Activated B cell treated with CpG ODN at 0.5 μM for 24 hours (primary cell): ENCODE results near the gene AOX1. TPM values are rescaled to one million over a fixed set of nuclear protein-coding genes. Genes with fewer than 3 reads are reported as not detected.

Experiments used
- ATAC-seq: fragments of 200-7000 bp; cut with Tn5 transposase; one replicate; pipeline ENCODE4 v1.10.0; 2021; ENCODE audit warnings: low read depth, mild to moderate bottlenecking, moderate library complexity
- CTCF ChIA-PET: fragments of 350-600 bp; sonication (Branson Sonifier 250); formaldehyde crosslinking; loops from one replicate; lab custom pipeline; 2021; ENCODE audit warnings: antibody characterized with exemption; lab: Charles Lee
- POLR2A ChIA-PET: fragments of 350-600 bp; sonication (Branson Sonifier 250); formaldehyde crosslinking; loops from one replicate; lab custom pipeline; 2021; ENCODE audit warnings: antibody characterized with exemption; lab: Charles Lee
- DNase-seq: peaks from one replicate; pipeline ENCODE4 v3.0.0; 2022
- H3K27ac Mint-ChIP-seq: one replicate; pipeline ENCODE4 v1.8.0; 2020; ENCODE audit warnings: mixed read lengths
- H3K27me3 Mint-ChIP-seq: one replicate; pipeline ENCODE4 v1.8.0; 2021; ENCODE audit warnings: mixed read lengths
- H3K36me3 Mint-ChIP-seq: one replicate; pipeline ENCODE4 v1.8.0; 2021; ENCODE audit warnings: low read depth, mixed read lengths
- H3K4me1 Mint-ChIP-seq: one replicate; pipeline ENCODE4 v1.8.0; 2021; ENCODE audit warnings: mixed read lengths
- H3K4me3 Mint-ChIP-seq: one replicate; pipeline ENCODE4 v1.8.0; 2020; ENCODE audit warnings: mild to moderate bottlenecking, mixed read lengths
- H3K9me3 Mint-ChIP-seq: one replicate; pipeline ENCODE4 v1.8.0; 2020; ENCODE audit warnings: mixed read lengths
- intact Hi-C: fragments of 100-400 bp; cut with micrococcal nuclease; formaldehyde crosslinking; loops from one replicate; pipeline ENCODE4 v1.15.1; 2024
- total RNA-seq: library from RNA; stranded (reverse); gene quantifications from 2 replicates; pipeline ENCODE4 v1.2.3, GENCODE V29; 2022
- TF ChIP-seq, protein P1 (sequence below): fragments of 200-600 bp; IDR thresholded peaks from one replicate; pipeline ENCODE4 v1.8.0; 2022; ENCODE audit warnings: antibody characterized with exemption, mild to moderate bottlenecking

The AOX1 gene
- total RNA-seq, 1 donor from 2014 or later = 0.24 TPM

DNA sequence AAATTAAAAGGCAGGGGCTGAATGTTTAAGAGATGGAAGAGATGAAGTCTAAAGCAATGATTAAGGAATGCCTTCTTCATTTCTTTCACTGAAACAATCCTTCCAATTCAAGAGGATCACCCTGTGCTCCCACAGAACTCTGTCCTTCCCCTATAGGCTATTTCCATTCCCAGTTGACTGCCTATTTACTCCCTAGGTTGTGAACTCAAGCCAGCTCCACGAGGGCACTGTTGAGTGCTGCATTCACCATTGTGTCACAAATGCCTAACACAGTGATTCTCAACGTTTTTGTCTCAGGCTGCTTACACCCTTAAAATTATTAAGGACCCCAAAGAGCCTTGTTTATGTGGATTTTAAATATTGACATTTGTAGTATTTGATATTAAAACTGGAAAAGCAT lies 112.4 kb downstream of the AOX1 start:
- H3K4me1 Mint-ChIP-seq = peaks cover 5% of the 10 kb centered on the region
- no peaks in the 10 kb centered on the region for H3K9me3 Mint-ChIP-seq
- TF ChIP-seq, protein P1, sequence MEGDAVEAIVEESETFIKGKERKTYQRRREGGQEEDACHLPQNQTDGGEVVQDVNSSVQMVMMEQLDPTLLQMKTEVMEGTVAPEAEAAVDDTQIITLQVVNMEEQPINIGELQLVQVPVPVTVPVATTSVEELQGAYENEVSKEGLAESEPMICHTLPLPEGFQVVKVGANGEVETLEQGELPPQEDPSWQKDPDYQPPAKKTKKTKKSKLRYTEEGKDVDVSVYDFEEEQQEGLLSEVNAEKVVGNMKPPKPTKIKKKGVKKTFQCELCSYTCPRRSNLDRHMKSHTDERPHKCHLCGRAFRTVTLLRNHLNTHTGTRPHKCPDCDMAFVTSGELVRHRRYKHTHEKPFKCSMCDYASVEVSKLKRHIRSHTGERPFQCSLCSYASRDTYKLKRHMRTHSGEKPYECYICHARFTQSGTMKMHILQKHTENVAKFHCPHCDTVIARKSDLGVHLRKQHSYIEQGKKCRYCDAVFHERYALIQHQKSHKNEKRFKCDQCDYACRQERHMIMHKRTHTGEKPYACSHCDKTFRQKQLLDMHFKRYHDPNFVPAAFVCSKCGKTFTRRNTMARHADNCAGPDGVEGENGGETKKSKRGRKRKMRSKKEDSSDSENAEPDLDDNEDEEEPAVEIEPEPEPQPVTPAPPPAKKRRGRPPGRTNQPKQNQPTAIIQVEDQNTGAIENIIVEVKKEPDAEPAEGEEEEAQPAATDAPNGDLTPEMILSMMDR = no peak
- no peak overlapping the region for H3K4me3 Mint-ChIP-seq
- ATAC-seq (no peak), DNase-seq (no peak)
- H3K27ac Mint-ChIP-seq = no peak overlapping the region
- ChIA-PET POLR2A (interaction anchor here (0.6 kb wide), 1 partner anchor 1242 kb away, joined by 5 read pairs; no protein-coding TSS in a partner anchor), CTCF (no interaction called here)
- no peaks in the 10 kb centered on the region for H3K36me3 Mint-ChIP-seq
- H3K27me3 Mint-ChIP-seq = peaks cover 4% of the 10 kb centered on the region
- intact Hi-C loops = no loop called here

DNA sequence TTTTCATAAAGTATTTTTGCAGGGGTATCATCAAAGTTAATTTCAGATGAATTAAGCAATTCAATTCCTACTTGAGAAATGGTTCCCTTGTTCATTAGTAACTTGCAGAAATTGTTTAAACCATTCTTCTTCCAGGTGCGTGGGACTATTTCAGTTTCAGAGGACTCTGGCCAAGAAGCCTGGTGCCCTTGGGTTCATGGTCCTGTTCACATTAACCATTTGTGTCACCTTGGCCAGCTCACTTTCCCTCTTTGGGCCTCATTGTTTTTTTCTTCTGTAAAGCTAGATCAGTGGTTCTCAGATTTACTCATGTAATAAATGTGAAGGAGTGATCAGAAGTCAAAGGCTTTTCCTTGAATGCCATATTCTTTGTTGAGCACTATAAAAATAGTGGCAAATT lies 113.5 kb downstream of the AOX1 start:
- H3K27me3 Mint-ChIP-seq = peaks cover 8% of the 10 kb centered on the region
- intact Hi-C loops = no loop called here
- no peak for ATAC-seq
- peaks cover 5% of the 10 kb centered on the region for H3K4me1 Mint-ChIP-seq
- TF ChIP-seq, protein P1 = no peak
- DNase-seq = no peak
- ChIA-PET POLR2A (interaction anchor here (0.6 kb wide), 1 partner anchor 396 kb away, joined by 3 read pairs; no protein-coding TSS in a partner anchor), CTCF (no interaction called here)
- no peak overlapping the region for H3K27ac Mint-ChIP-seq
- H3K36me3 Mint-ChIP-seq = no peaks in the 10 kb centered on the region
- no peaks in the 10 kb centered on the region for H3K9me3 Mint-ChIP-seq
- H3K4me3 Mint-ChIP-seq = no peak overlapping the region

DNA sequence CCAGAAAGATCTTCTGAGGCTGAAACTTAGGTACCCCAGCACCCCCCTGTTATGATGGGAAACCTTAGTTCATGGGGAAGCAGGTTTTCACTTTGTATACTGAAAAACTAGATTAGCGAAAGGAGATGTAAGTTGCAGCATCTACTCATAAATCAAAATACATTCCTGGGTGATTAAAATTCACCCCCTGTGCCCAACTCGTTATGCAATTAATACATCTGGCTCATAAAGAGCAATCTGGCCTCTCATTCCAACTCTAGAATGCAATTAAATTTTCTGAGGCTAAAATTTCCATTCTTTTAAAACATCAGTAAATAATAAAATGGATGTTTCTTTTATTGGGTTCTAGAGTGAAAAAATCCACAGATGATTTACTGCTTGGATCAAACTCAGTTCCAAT lies 115.0 kb downstream of the AOX1 start:
- ChIA-PET CTCF (no interaction called here), POLR2A (no interaction called here)
- no peak overlapping the region for H3K4me3 Mint-ChIP-seq
- peaks cover 8% of the 10 kb centered on the region for H3K27me3 Mint-ChIP-seq
- TF ChIP-seq, protein P1 = no peak
- intact Hi-C loops = no loop called here
- no peak for DNase-seq
- no peaks in the 10 kb centered on the region for H3K9me3 Mint-ChIP-seq
- H3K36me3 Mint-ChIP-seq = no peaks in the 10 kb centered on the region
- H3K27ac Mint-ChIP-seq = no peak overlapping the region
- peaks cover 5% of the 10 kb centered on the region for H3K4me1 Mint-ChIP-seq
- ATAC-seq = no peak

DNA sequence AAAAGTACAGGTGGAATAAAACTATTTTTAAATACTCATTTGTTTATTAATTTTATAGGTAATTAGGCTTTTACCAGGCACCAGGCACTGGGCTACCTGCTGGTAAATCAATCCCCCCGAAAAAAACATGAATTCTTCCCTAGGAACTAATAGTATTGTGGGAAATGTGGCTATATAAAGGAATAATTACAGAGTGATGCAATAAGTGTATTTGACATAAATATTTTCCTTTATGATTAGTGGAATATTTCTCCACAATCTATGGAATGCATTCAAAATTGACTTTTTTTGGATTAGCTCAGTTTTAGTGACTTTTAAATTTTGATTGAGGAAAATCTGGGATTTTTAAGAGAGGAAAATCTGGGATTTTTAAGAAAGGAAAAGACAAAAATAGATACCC lies 116.2 kb downstream of the AOX1 start:
- ChIA-PET CTCF (no interaction called here), POLR2A (no interaction called here)
- H3K4me3 Mint-ChIP-seq = no peak overlapping the region
- no peaks in the 10 kb centered on the region for H3K36me3 Mint-ChIP-seq
- no peak for ATAC-seq
- TF ChIP-seq, protein P1 = no peak
- no peak overlapping the region for H3K27ac Mint-ChIP-seq
- peaks cover 5% of the 10 kb centered on the region for H3K4me1 Mint-ChIP-seq
- no peak for DNase-seq
- H3K27me3 Mint-ChIP-seq = peaks cover 12% of the 10 kb centered on the region
- H3K9me3 Mint-ChIP-seq = no peaks in the 10 kb centered on the region
- intact Hi-C loops = no loop called here

- ATAC-seq (no peak), DNase-seq (no peak)
- intact Hi-C loops = loop anchor here (1.0 kb wide), 2 partner anchors 126 to 722 kb away; no protein-coding TSS in a partner anchor
- H3K27ac Mint-ChIP-seq = no peak overlapping the region
- H3K36me3 Mint-ChIP-seq = no peaks in the 10 kb centered on the region
- TF ChIP-seq, protein P1 = no peak
- peaks cover 13% of the 10 kb centered on the region for H3K27me3 Mint-ChIP-seq
- peaks cover 5% of the 10 kb centered on the region for H3K4me1 Mint-ChIP-seq
- ChIA-PET CTCF (interaction anchor here (1.1 to 1.2 kb wide), 2 partner anchors 124 to 722 kb away, joined by 3 to 4 read pairs; no protein-coding TSS in a partner anchor), POLR2A (interaction anchor here (1.1 kb wide), 1 partner anchor 10 kb away, joined by 4 read pairs; no protein-coding TSS in a partner anchor)
- H3K9me3 Mint-ChIP-seq = no peaks in the 10 kb centered on the region
- H3K4me3 Mint-ChIP-seq = no peak overlapping the region
Measured at GRCh38 chr2:200702646-200703118, 116.9 kb downstream of the AOX1 start.
